ENCODE measurements around the gene PLA2G4C. TPM values are rescaled to one million over a fixed set of nuclear protein-coding genes. Genes with fewer than 3 reads are reported as not detected.

The PLA2G4C gene
- total RNA-seq, 4 donors from 2014 or later: 1.2 to 9.5 (median 8.3) TPM

- no peaks in the 10 kb centered on the region for H3K9me3 ChIP-seq
- no peaks in the 10 kb centered on the region for H3K4me1 ChIP-seq
- intact Hi-C loops (cut with DNase I; ENCODE audit: low total_unique reads): no loop called here
- WGBS, 2 donors (ENCODE audit: low coverage in 1 of 2): 92% methylated on average over 20 of the region's 26 CpGs; no CpG with 5 or more reads in 1 of the 2 donors
- in situ Hi-C loops (cut with MboI; ENCODE audit: low pct_ligation_motif_present in 1 of 4, low pct_unique_long_range_greater_than_20kb in 1 of 4, low sequenced_read_pairs in 3 of 4): no loop called here
- no peak overlapping the region for H3K4me3 ChIP-seq
- no peak for TF ChIP-seq POLR2AphosphoS5 (IDR thresholded peaks at IDR 0.05)
- TF ChIP-seq EP300 (IDR thresholded peaks at IDR 0.05; ENCODE audit: low read depth): no peak
- TF ChIP-seq POLR2A (IDR thresholded peaks at IDR 0.05): no peak
- TF ChIP-seq, protein P1, sequence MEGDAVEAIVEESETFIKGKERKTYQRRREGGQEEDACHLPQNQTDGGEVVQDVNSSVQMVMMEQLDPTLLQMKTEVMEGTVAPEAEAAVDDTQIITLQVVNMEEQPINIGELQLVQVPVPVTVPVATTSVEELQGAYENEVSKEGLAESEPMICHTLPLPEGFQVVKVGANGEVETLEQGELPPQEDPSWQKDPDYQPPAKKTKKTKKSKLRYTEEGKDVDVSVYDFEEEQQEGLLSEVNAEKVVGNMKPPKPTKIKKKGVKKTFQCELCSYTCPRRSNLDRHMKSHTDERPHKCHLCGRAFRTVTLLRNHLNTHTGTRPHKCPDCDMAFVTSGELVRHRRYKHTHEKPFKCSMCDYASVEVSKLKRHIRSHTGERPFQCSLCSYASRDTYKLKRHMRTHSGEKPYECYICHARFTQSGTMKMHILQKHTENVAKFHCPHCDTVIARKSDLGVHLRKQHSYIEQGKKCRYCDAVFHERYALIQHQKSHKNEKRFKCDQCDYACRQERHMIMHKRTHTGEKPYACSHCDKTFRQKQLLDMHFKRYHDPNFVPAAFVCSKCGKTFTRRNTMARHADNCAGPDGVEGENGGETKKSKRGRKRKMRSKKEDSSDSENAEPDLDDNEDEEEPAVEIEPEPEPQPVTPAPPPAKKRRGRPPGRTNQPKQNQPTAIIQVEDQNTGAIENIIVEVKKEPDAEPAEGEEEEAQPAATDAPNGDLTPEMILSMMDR (IDR thresholded peaks at IDR 0.05): no peak
- H3K27ac ChIP-seq: no peak overlapping the region
- H3K27me3 ChIP-seq: no peaks in the 10 kb centered on the region
- no peaks in the 10 kb centered on the region for H3K36me3 ChIP-seq
- DNase-seq: no peak
These were observed 26.8 kb upstream of the PLA2G4C start for GRCh38 chr19:48137411-48137810.

DNA sequence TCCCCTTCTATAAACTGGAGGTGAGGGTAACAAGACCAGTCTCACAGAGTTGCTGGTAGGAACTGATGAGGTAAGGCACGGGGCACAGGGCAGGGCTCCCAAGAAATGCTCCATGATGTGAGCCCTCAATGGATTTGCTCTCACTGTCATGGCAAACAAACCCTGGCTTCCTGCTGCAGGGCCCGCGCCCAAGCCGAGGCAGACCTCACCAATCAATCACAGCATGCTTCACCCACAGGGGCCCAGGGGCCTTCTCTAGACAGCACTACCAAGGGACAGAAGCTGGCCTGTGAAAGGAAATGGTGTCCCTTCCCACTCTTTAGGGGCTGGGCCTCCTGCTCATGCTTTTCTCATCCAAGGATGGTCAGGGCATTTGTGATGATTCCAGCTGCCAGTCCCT lies 25.9 kb upstream of the PLA2G4C start:
- Histone ChIP-seq H3K36me3 (no peaks in the 10 kb centered on the region), H3K9me3 (no peaks in the 10 kb centered on the region), H3K4me1 (no peaks in the 10 kb centered on the region), H3K27me3 (no peaks in the 10 kb centered on the region), H3K27ac (no peak overlapping the region), H3K4me3 (no peak overlapping the region)
- in situ Hi-C loops (cut with MboI; ENCODE audit: low pct_ligation_motif_present in 1 of 4, low pct_unique_long_range_greater_than_20kb in 1 of 4, low sequenced_read_pairs in 3 of 4) (no loop called here), intact Hi-C loops (cut with DNase I; ENCODE audit: low total_unique reads) (no loop called here)
- 90% methylated on average over 4 of the region's 4 CpGs; no CpG with 5 or more reads in 1 of the 2 donors for WGBS, 2 donors (ENCODE audit: low coverage in 1 of 2)
- DNase-seq: no peak
- no peak for TF ChIP-seq POLR2AphosphoS5 (IDR thresholded peaks at IDR 0.05)
- TF ChIP-seq, protein P1 (IDR thresholded peaks at IDR 0.05): no peak
- no peak for TF ChIP-seq EP300 (IDR thresholded peaks at IDR 0.05; ENCODE audit: low read depth)

GRCh38 chr19:48135411-48135810 lies 24.8 kb upstream of the PLA2G4C start:
- TF ChIP-seq POLR2AphosphoS5 (IDR thresholded peaks at IDR 0.05) (no peak), POLR2A (IDR thresholded peaks at IDR 0.05) (no peak), EP300 (IDR thresholded peaks at IDR 0.05; ENCODE audit: low read depth) (no peak)
- TF ChIP-seq, protein P1 (IDR thresholded peaks at IDR 0.05): no peak
- H3K27me3 ChIP-seq: no peaks in the 10 kb centered on the region
- no peaks in the 10 kb centered on the region for H3K9me3 ChIP-seq
- H3K4me1 ChIP-seq: no peaks in the 10 kb centered on the region
- intact Hi-C loops (cut with DNase I; ENCODE audit: low total_unique reads) (no loop called here), in situ Hi-C loops (cut with MboI; ENCODE audit: low pct_ligation_motif_present in 1 of 4, low pct_unique_long_range_greater_than_20kb in 1 of 4, low sequenced_read_pairs in 3 of 4) (no loop called here)
- 70 to 77% methylated on average over 2 to 8 of the region's 8 CpGs for WGBS, 2 donors (ENCODE audit: low coverage in 1 of 2)
- no peak for DNase-seq
- H3K27ac ChIP-seq: no peak overlapping the region
- H3K36me3 ChIP-seq: no peaks in the 10 kb centered on the region
- H3K4me3 ChIP-seq: no peak overlapping the region

- Histone ChIP-seq H3K36me3 (no peaks in the 10 kb centered on the region), H3K4me3 (no peak overlapping the region), H3K27ac (no peak overlapping the region), H3K4me1 (no peaks in the 10 kb centered on the region), H3K9me3 (no peaks in the 10 kb centered on the region), H3K27me3 (no peaks in the 10 kb centered on the region)
- WGBS, 2 donors (ENCODE audit: low coverage in 1 of 2): 84 to 95% methylated on average over 4 to 6 of the region's 6 CpGs
- intact Hi-C loops (cut with DNase I; ENCODE audit: low total_unique reads) (no loop called here), in situ Hi-C loops (cut with MboI; ENCODE audit: low pct_ligation_motif_present in 1 of 4, low pct_unique_long_range_greater_than_20kb in 1 of 4, low sequenced_read_pairs in 3 of 4) (no loop called here)
- DNase-seq: no peak
- no peak for TF ChIP-seq EP300 (IDR thresholded peaks at IDR 0.05; ENCODE audit: low read depth)
- TF ChIP-seq POLR2A (IDR thresholded peaks at IDR 0.05): no peak
- TF ChIP-seq, protein P1 (IDR thresholded peaks at IDR 0.05): no peak
- TF ChIP-seq POLR2AphosphoS5 (IDR thresholded peaks at IDR 0.05): no peak
These were observed 22.5 kb upstream of the PLA2G4C start for GRCh38 chr19:48133094-48133493.
